ENCODE data around the gene CACNB1. TPM values are rescaled to one million over a fixed set of nuclear protein-coding genes. Genes with fewer than 3 reads are reported as not detected.
A peak's percentile ranks its signal among the peaks of the same experiment; 100 is the strongest.

The CACNB1 gene
- total RNA-seq, 1 experiment from 2014 or later = 20.0 TPM

DNA sequence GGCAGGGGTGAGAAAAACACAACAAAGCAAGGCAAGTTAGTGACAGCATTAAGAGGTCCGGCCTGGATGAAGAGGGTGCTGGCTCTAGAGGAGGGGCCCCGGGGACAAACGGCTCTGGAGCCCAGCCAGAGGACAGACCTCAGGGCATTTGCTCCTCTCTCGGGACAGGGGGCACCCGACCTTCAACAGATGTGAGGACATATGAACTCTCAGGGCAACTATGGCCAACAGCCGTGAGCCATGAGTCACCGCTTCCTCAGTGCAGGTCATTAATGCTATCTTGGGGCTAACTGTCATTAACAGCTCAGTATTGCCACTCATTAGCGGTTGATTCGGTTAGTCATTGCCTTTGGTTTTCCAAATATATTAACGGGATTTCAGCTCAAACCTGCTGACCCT, 21.8 kb downstream of the CACNB1 start:
- Histone ChIP-seq H2AFZ (ENCODE audit: low read length) (no peak overlapping the region), H3K27me3 (ENCODE audit: insufficient read depth, low read length) (no peaks in the 10 kb centered on the region), H3K56ac (ENCODE audit: insufficient read length, low read depth, low read length) (no peak overlapping the region), H3K23ac (ENCODE audit: insufficient read length, low read depth, low read length) (no peak overlapping the region), H3K4ac (ENCODE audit: low read depth, low read length) (no peak overlapping the region), H3K14ac (ENCODE audit: insufficient read depth, low read length) (no peak overlapping the region), H2BK120ac (ENCODE audit: low read depth, low read length, poor library complexity, severe bottlenecking) (no peak overlapping the region), H3K27ac (ENCODE audit: insufficient read length, low read depth, low read length) (no peak overlapping the region), H3K79me2 (ENCODE audit: insufficient read depth, low read length) (no peaks in the 10 kb centered on the region), H3K4me2 (ENCODE audit: insufficient read depth, insufficient read length, low read length) (no peak overlapping the region), H3K9me3 (ENCODE audit: control insufficient read depth, low read depth, low read length) (no peaks in the 10 kb centered on the region), H3K23me2 (ENCODE audit: insufficient read length, low read depth, low read length, poor library complexity, severe bottlenecking) (no peaks in the 10 kb centered on the region), H3K79me1 (ENCODE audit: insufficient read depth, low read depth, low read length, poor library complexity, severe bottlenecking) (no peaks in the 10 kb centered on the region), H3T11ph (ENCODE audit: low read length) (no peak overlapping the region), H2BK20ac (ENCODE audit: low read depth, low read length, poor library complexity, severe bottlenecking) (no peak overlapping the region), H4K91ac (ENCODE audit: insufficient read length, low read depth, low read length) (no peak overlapping the region), H3K18ac (ENCODE audit: insufficient read length, low read depth, low read length) (no peak overlapping the region), H4K8ac (replicated peaks; ENCODE audit: insufficient read length, low read depth, low read length) (no peak overlapping the region), H2BK12ac (ENCODE audit: insufficient read length, low read depth, low read length) (no peak overlapping the region), H2AK5ac (ENCODE audit: insufficient read length, low read length) (no peak overlapping the region), H4K20me1 (ENCODE audit: control insufficient read depth, insufficient read depth, insufficient read length) (no peaks in the 10 kb centered on the region), H3K4me1 (ENCODE audit: insufficient read depth, low read length) (no peaks in the 10 kb centered on the region; the same call in 1 of the 2 replicates), H4K5ac (ENCODE audit: insufficient read length, low read depth, low read length) (no peak overlapping the region), H3K9ac (ENCODE audit: extremely low read depth, insufficient read length, low read length) (no peak overlapping the region), H2BK5ac (ENCODE audit: insufficient read length, low read length) (no peak overlapping the region), H2BK15ac (ENCODE audit: low read depth, low read length) (no peak overlapping the region)
- peaks cover 2% of the 10 kb centered on the region for H3K27me3 Mint-ChIP-seq (ENCODE audit: low read depth)
- H3K4me1 Mint-ChIP-seq = peaks cover 31 to 52% of the 10 kb centered on the region in 2 experiments
- H3K4me3 Mint-ChIP-seq = no peak overlapping the region
- peak; percentile 36 for DNase-seq
- H3K9me3 Mint-ChIP-seq = no peaks in the 10 kb centered on the region
- TF ChIP-seq, protein P1, sequence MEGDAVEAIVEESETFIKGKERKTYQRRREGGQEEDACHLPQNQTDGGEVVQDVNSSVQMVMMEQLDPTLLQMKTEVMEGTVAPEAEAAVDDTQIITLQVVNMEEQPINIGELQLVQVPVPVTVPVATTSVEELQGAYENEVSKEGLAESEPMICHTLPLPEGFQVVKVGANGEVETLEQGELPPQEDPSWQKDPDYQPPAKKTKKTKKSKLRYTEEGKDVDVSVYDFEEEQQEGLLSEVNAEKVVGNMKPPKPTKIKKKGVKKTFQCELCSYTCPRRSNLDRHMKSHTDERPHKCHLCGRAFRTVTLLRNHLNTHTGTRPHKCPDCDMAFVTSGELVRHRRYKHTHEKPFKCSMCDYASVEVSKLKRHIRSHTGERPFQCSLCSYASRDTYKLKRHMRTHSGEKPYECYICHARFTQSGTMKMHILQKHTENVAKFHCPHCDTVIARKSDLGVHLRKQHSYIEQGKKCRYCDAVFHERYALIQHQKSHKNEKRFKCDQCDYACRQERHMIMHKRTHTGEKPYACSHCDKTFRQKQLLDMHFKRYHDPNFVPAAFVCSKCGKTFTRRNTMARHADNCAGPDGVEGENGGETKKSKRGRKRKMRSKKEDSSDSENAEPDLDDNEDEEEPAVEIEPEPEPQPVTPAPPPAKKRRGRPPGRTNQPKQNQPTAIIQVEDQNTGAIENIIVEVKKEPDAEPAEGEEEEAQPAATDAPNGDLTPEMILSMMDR (conservative IDR thresholded peaks at IDR 0.05) = no peak
- WGBS (ENCODE audit: extremely low coverage, insufficient read length, low lambda C conversion rate) = no CpG with 5 or more reads among the region's 10 CpGs
- H3K27ac Mint-ChIP-seq = peak overlapping the region in 1 of 3 experiments; percentile 22; a peak in 1 of 7 replicates
- peaks cover 7 to 36% (median 11%) of the 10 kb centered on the region in 3 experiments for H3K36me3 Mint-ChIP-seq (ENCODE audit: insufficient read depth in 1 of 3, low read depth in 3 of 3)

Data from H9 (cell line).